HepG2 (cell line): ENCODE data around the gene EGR2. TPM values are rescaled to one million over a fixed set of nuclear protein-coding genes. Genes with fewer than 3 reads are reported as not detected.

ENCODE experiments used
- EHMT2 ChIP-seq: fragments of 200-600 bp; sonication (generic); IDR thresholded peaks from 2 replicates; pipeline ENCODE4 v1.7.0; 2017; ENCODE audit warnings: antibody characterized with exemption, low read depth, low read length, borderline replicate concordance
- GABPB1 ChIP-seq: IDR thresholded peaks from 2 replicates; pipeline ENCODE4 v1.6.1; 2016; ENCODE audit warnings: mild to moderate bottlenecking, missing genetic modification reagents, moderate library complexity, missing compliant biosample characterization
- GATA4 ChIP-seq: sonication (generic); IDR thresholded peaks from 2 replicates; pipeline ENCODE4 v1.6.1; 2016; ENCODE audit warnings: antibody characterized with exemption, low read depth, borderline replicate concordance
- HMG20A ChIP-seq: IDR thresholded peaks from 2 replicates; pipeline ENCODE4 v1.6.1; 2016; ENCODE audit warnings: borderline replicate concordance
- HNF4A ChIP-seq: sonication (generic); formaldehyde crosslinking; IDR thresholded peaks from 2 replicates; pipeline ENCODE4 v1.4.0; 2020; ENCODE audit warnings: missing genetic modification reagents
- HNRNPL ChIP-seq: fragments of 200-400 bp; formaldehyde crosslinking; IDR thresholded peaks from 2 replicates; pipeline ENCODE4 v1.6.1; 2017; ENCODE audit warnings: mild to moderate bottlenecking, low read depth, low read length
- IKZF1 ChIP-seq: fragments of 450-650 bp; IDR thresholded peaks from 2 replicates; pipeline ENCODE4 v1.7.1; 2016
- KAT7 ChIP-seq: IDR thresholded peaks from 2 replicates; pipeline ENCODE4 v1.6.1; 2018; ENCODE audit warnings: borderline replicate concordance, missing compliant biosample characterization
- KDM5B ChIP-seq: sonication (generic); formaldehyde crosslinking; IDR thresholded peaks from 2 replicates; pipeline ENCODE4 v1.4.0; 2020; ENCODE audit warnings: missing genetic modification reagents, mild to moderate bottlenecking, borderline replicate concordance
- NFKB2 ChIP-seq: sonication (generic); formaldehyde crosslinking; IDR thresholded peaks from 2 replicates; pipeline ENCODE4 v1.4.0; 2020; ENCODE audit warnings: missing genetic modification reagents, borderline replicate concordance
- PAX8 ChIP-seq: sonication (generic); formaldehyde crosslinking; IDR thresholded peaks from 2 replicates; pipeline ENCODE4 v1.8.0; 2022; ENCODE audit warnings: mild to moderate bottlenecking, missing genetic modification reagents, borderline replicate concordance
- ZIK1 ChIP-seq: sonication (generic); formaldehyde crosslinking; IDR thresholded peaks from 2 replicates; pipeline ENCODE4 v1.5.0; 2020; ENCODE audit warnings: mild to moderate bottlenecking, low read depth, missing genetic modification reagents, borderline replicate concordance
- ZNF382 ChIP-seq: sonication (generic); formaldehyde crosslinking; IDR thresholded peaks from 2 replicates; pipeline ENCODE4 v1.5.0; 2020; ENCODE audit warnings: missing genetic modification reagents, mild to moderate bottlenecking, borderline replicate concordance
- polyA plus RNA-seq, 8 experiments: library from polyadenylated mRNA; depleted of rRNA in 3 of 8; stranded (reverse) in 7 of 8; unstranded in 1 of 8; fragments of >200 nt; fragmentation: Illumina TruSeq in 4 of 8; extraction: Trizol in 4 of 8; gene quantifications; 2 replicates each; pipeline versions ENCODE4 v1.2.1 to v1.2.3, GENCODE V29; 2011 to 2016; ENCODE audit warnings: low read depth in 4 of 8, missing spikeins in 1 of 8, mixed read lengths in 1 of 8; ENCODE audit not compliant: insufficient read depth in 1 of 8
- total RNA-seq, 5 experiments: library from RNA; depleted of rRNA; stranded (reverse); fragments of >200 nt; fragmentation: Illumina TruSeq; extraction: Trizol; gene quantifications; 2 replicates each; pipeline ENCODE4 v1.2.3, GENCODE V29; 2016; ENCODE audit warnings: low read depth in 1 of 5
- TF ChIP-seq, protein P1 (sequence below): IDR thresholded peaks from 2 replicates; pipeline ENCODE4 v1.6.1; 2016; ENCODE audit warnings: missing genetic modification reagents, missing compliant biosample characterization
- TF ChIP-seq, protein P2 (sequence below): sonication (generic); formaldehyde crosslinking; IDR thresholded peaks from 2 replicates; pipeline ENCODE4 v1.4.0; 2020; ENCODE audit warnings: mild to moderate bottlenecking, missing genetic modification reagents

EGR2 gene
- total and polyA plus RNA-seq, 2 of the 13 experiments (the other 11 are each of a cell fraction or from before 2014, with no cell fraction given): 0.11 to 0.15 TPM

DNA sequence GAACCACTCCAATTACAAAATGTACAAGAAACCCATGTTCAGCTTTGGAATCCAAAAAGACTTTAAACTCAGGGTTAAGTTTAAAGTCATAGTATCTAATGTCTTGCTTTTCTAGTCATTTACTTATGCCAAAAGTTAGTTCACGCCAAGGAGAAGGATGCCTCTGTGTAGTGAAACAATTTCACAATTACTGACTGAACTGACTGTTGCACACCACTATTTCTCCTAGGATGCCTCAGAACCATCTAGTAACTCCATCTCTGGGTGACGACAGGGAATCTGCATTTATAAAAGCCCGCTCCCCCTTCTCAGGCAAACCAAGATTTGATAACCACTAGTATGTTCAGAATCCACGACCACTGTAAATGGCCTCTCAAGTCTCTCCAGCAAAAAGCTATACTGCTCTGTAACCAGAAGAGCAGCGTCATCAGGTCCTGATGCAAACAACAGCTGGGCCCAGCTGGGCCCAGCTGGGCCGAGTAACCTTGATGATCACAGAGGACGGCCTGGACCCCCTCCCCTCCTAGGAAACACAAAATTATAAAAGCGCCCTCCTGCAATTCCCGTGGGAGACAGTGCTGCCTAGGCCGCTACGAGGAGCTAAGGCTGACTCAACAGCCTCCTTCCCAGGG, 12.3 kb downstream of the EGR2 start (continued):
- no peak for TF ChIP-seq KDM5B (CRISPR knock-in tag)
- no peak for TF ChIP-seq KAT7 (CRISPR knock-in tag)
- 0 out of 2 replicates have a peak, but pooled peaks have one; percentile 7 for TF ChIP-seq ZIK1 (CRISPR knock-in tag)
- TF ChIP-seq HNRNPL: no peak
- TF ChIP-seq GATA4: no peak
- no peak for TF ChIP-seq ZNF382 (CRISPR knock-in tag)
- TF ChIP-seq GABPB1 (CRISPR knock-in tag): no peak
- TF ChIP-seq NFKB2 (CRISPR knock-in tag): no peak
- peak; percentile 78; the same call in 1 of the 2 replicates for TF ChIP-seq EHMT2
- TF ChIP-seq, protein P1, sequence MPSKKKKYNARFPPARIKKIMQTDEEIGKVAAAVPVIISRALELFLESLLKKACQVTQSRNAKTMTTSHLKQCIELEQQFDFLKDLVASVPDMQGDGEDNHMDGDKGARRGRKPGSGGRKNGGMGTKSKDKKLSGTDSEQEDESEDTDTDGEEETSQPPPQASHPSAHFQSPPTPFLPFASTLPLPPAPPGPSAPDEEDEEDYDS (CRISPR knock-in tag): no peak
- no peak for TF ChIP-seq PAX8 (CRISPR knock-in tag)
- no peak for TF ChIP-seq IKZF1
- 0 out of 2 replicates have a peak, but pooled peaks have one; percentile 1 for TF ChIP-seq HNF4A (CRISPR knock-in tag)
- TF ChIP-seq, protein P2, sequence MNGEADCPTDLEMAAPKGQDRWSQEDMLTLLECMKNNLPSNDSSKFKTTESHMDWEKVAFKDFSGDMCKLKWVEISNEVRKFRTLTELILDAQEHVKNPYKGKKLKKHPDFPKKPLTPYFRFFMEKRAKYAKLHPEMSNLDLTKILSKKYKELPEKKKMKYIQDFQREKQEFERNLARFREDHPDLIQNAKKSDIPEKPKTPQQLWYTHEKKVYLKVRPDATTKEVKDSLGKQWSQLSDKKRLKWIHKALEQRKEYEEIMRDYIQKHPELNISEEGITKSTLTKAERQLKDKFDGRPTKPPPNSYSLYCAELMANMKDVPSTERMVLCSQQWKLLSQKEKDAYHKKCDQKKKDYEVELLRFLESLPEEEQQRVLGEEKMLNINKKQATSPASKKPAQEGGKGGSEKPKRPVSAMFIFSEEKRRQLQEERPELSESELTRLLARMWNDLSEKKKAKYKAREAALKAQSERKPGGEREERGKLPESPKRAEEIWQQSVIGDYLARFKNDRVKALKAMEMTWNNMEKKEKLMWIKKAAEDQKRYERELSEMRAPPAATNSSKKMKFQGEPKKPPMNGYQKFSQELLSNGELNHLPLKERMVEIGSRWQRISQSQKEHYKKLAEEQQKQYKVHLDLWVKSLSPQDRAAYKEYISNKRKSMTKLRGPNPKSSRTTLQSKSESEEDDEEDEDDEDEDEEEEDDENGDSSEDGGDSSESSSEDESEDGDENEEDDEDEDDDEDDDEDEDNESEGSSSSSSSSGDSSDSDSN (CRISPR knock-in tag): no peak
- no peak for TF ChIP-seq HMG20A (CRISPR knock-in tag)
